Loucy (cell line): ENCODE measurements around the gene COL6A1.

Source experiments
- H2AFZ ChIP-seq: fragments of 200-600 bp; sonication (generic); 2 replicates; pipeline ENCODE4 v1.6.0; 2016; ENCODE audit warnings: antibody characterized with exemption, mild to moderate bottlenecking, low read length, moderate library complexity
- H3F3A ChIP-seq: fragments of 200-600 bp; 2 replicates; pipeline ENCODE4 v1.6.0; 2016; ENCODE audit warnings: antibody characterized with exemption, low read depth, mild to moderate bottlenecking
- H3K27me3 ChIP-seq: fragments of 200-600 bp; sonication (generic); 2 replicates; pipeline ENCODE4 v1.6.1; 2014; ENCODE audit warnings: low read length, mild to moderate bottlenecking; ENCODE audit not compliant: insufficient read depth, poor library complexity, severe bottlenecking
- H3K36me3 ChIP-seq: fragments of 200-600 bp; sonication (generic); 2 replicates; pipeline ENCODE4 v1.6.1; 2016; ENCODE audit warnings: low read length; ENCODE audit not compliant: insufficient read depth
- H3K4me1 ChIP-seq: fragments of 200-600 bp; sonication (generic); 2 replicates; pipeline ENCODE4 v1.5.1; 2014; ENCODE audit warnings: low read length, mild to moderate bottlenecking; ENCODE audit not compliant: insufficient read depth, poor library complexity, severe bottlenecking
- H3K4me2 ChIP-seq: fragments of 200-600 bp; sonication (generic); 2 replicates; pipeline ENCODE4 v1.6.0; 2014; ENCODE audit warnings: antibody characterized with exemption, low read length, low read depth, mild to moderate bottlenecking; ENCODE audit not compliant: poor library complexity, severe bottlenecking
- H3K4me3 ChIP-seq: fragments of 200-600 bp; sonication (generic); 2 replicates; pipeline ENCODE4 v1.5.1; 2014; ENCODE audit warnings: low read length, mild to moderate bottlenecking, mixed read lengths; ENCODE audit not compliant: poor library complexity, severe bottlenecking
- H3K79me2 ChIP-seq: fragments of 200-600 bp; sonication (generic); 2 replicates; pipeline ENCODE4 v1.6.1; 2014; ENCODE audit warnings: low read length; ENCODE audit not compliant: insufficient read depth
- H3K9ac ChIP-seq: fragments of 200-600 bp; sonication (generic); 2 replicates; pipeline ENCODE4 v1.6.0; 2014; ENCODE audit warnings: mild to moderate bottlenecking, low read depth, low read length, moderate library complexity; ENCODE audit not compliant: poor library complexity, severe bottlenecking
- H3K9me2 ChIP-seq: fragments of 200-600 bp; sonication (generic); replicated peaks from 2 replicates; pipeline ENCODE4 v1.6.1; 2016; ENCODE audit warnings: low read depth, low read length, mixed read lengths
- H3K9me3 ChIP-seq: fragments of 200-600 bp; sonication (generic); 2 replicates; pipeline ENCODE4 v1.6.1; 2014; ENCODE audit warnings: mild to moderate bottlenecking, antibody characterized with exemption, low read length, low read depth; ENCODE audit not compliant: insufficient read depth
- H4K20me1 ChIP-seq: fragments of 200-600 bp; sonication (generic); 2 replicates; pipeline ENCODE4 v1.6.0; 2014; ENCODE audit warnings: antibody characterized with exemption, low read length, mild to moderate bottlenecking; ENCODE audit not compliant: insufficient read depth, poor library complexity, severe bottlenecking
- CTCF ChIP-seq: fragments of 200-600 bp; sonication (generic); conservative IDR thresholded peaks from 2 replicates; pipeline ENCODE4 v1.5.1; 2014; ENCODE audit warnings: mild to moderate bottlenecking, antibody characterized with exemption, low read length
- EZH2phosphoT487 ChIP-seq: fragments of 200-600 bp; IDR thresholded peaks from 2 replicates; pipeline ENCODE4 v1.6.1; 2018; ENCODE audit warnings: antibody characterized with exemption, mild to moderate bottlenecking, moderate library complexity, borderline replicate concordance

Gene COL6A1

GRCh38 chr21:45952974-45953373 is 28.6 kb upstream of the COL6A1 start:
- H3F3A ChIP-seq, result no peaks in the 10 kb centered on the region
- H3K4me3 ChIP-seq, result no peak overlapping the region
- H3K27me3 ChIP-seq, result no peaks in the 10 kb centered on the region
- no peaks in the 10 kb centered on the region for H3K36me3 ChIP-seq
- no peak overlapping the region for H2AFZ ChIP-seq
- no peaks in the 10 kb centered on the region for H3K4me1 ChIP-seq
- no peaks in the 10 kb centered on the region for H4K20me1 ChIP-seq
- no peaks in the 10 kb centered on the region for H3K79me2 ChIP-seq
- H3K9ac ChIP-seq, result no peak overlapping the region
- no peaks in the 10 kb centered on the region for H3K9me2 ChIP-seq
- H3K4me2 ChIP-seq, result no peak overlapping the region
- H3K9me3 ChIP-seq, result no peaks in the 10 kb centered on the region; the same call in 1 of the 2 replicates
- TF ChIP-seq CTCF, result no peak

GRCh38 chr21:45954261-45954660 is 27.3 kb upstream of the COL6A1 start:
- H3F3A ChIP-seq, result no peaks in the 10 kb centered on the region
- H3K4me2 ChIP-seq, result no peak overlapping the region
- H3K9me2 ChIP-seq, result no peaks in the 10 kb centered on the region
- no peaks in the 10 kb centered on the region for H3K79me2 ChIP-seq
- H3K4me1 ChIP-seq, result no peaks in the 10 kb centered on the region
- TF ChIP-seq EZH2phosphoT487, result no peak
- no peak for TF ChIP-seq CTCF
- no peaks in the 10 kb centered on the region for H4K20me1 ChIP-seq
- H3K9me3 ChIP-seq, result no peaks in the 10 kb centered on the region; the same call in 1 of the 2 replicates
- H2AFZ ChIP-seq, result no peak overlapping the region
- no peak overlapping the region for H3K9ac ChIP-seq
- no peaks in the 10 kb centered on the region for H3K27me3 ChIP-seq
- no peaks in the 10 kb centered on the region for H3K36me3 ChIP-seq
- H3K4me3 ChIP-seq, result no peak overlapping the region

- Histone ChIP-seq H3K4me1 (no peaks in the 10 kb centered on the region), H3K36me3 (no peaks in the 10 kb centered on the region), H3K27me3 (no peaks in the 10 kb centered on the region), H3F3A (no peaks in the 10 kb centered on the region), H3K4me2 (no peak overlapping the region), H3K9ac (no peak overlapping the region), H3K4me3 (no peak overlapping the region), H3K79me2 (no peaks in the 10 kb centered on the region), H2AFZ (no peak overlapping the region), H3K9me2 (no peaks in the 10 kb centered on the region), H3K9me3 (no peaks in the 10 kb centered on the region; the same call in 1 of the 2 replicates), H4K20me1 (no peaks in the 10 kb centered on the region)
- no peak for TF ChIP-seq CTCF
- no peak for TF ChIP-seq EZH2phosphoT487
These were observed 26.6 kb upstream of the COL6A1 start for GRCh38 chr21:45954921-45955320.
